HG02938 (cell line): Measurements from ENCODE around the gene RFC1.
"Not testable (repeated sequence)": the region's sequence is repeated elsewhere in the genome, so short reads cannot be mapped to it uniquely, and the experiment has no call there.

Experiments used
- ATAC-seq: cut with Tn5 transposase; IDR thresholded peaks from one replicate; pipeline ENCODE4 v1.9.1; 2021; ENCODE audit warnings: mild to moderate bottlenecking, moderate library complexity; ENCODE audit not compliant: unreplicated experiment

Gene RFC1, protein sequence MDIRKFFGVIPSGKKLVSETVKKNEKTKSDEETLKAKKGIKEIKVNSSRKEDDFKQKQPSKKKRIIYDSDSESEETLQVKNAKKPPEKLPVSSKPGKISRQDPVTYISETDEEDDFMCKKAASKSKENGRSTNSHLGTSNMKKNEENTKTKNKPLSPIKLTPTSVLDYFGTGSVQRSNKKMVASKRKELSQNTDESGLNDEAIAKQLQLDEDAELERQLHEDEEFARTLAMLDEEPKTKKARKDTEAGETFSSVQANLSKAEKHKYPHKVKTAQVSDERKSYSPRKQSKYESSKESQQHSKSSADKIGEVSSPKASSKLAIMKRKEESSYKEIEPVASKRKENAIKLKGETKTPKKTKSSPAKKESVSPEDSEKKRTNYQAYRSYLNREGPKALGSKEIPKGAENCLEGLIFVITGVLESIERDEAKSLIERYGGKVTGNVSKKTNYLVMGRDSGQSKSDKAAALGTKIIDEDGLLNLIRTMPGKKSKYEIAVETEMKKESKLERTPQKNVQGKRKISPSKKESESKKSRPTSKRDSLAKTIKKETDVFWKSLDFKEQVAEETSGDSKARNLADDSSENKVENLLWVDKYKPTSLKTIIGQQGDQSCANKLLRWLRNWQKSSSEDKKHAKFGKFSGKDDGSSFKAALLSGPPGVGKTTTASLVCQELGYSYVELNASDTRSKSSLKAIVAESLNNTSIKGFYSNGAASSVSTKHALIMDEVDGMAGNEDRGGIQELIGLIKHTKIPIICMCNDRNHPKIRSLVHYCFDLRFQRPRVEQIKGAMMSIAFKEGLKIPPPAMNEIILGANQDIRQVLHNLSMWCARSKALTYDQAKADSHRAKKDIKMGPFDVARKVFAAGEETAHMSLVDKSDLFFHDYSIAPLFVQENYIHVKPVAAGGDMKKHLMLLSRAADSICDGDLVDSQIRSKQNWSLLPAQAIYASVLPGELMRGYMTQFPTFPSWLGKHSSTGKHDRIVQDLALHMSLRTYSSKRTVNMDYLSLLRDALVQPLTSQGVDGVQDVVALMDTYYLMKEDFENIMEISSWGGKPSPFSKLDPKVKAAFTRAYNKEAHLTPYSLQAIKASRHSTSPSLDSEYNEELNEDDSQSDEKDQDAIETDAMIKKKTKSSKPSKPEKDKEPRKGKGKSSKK

DNA sequence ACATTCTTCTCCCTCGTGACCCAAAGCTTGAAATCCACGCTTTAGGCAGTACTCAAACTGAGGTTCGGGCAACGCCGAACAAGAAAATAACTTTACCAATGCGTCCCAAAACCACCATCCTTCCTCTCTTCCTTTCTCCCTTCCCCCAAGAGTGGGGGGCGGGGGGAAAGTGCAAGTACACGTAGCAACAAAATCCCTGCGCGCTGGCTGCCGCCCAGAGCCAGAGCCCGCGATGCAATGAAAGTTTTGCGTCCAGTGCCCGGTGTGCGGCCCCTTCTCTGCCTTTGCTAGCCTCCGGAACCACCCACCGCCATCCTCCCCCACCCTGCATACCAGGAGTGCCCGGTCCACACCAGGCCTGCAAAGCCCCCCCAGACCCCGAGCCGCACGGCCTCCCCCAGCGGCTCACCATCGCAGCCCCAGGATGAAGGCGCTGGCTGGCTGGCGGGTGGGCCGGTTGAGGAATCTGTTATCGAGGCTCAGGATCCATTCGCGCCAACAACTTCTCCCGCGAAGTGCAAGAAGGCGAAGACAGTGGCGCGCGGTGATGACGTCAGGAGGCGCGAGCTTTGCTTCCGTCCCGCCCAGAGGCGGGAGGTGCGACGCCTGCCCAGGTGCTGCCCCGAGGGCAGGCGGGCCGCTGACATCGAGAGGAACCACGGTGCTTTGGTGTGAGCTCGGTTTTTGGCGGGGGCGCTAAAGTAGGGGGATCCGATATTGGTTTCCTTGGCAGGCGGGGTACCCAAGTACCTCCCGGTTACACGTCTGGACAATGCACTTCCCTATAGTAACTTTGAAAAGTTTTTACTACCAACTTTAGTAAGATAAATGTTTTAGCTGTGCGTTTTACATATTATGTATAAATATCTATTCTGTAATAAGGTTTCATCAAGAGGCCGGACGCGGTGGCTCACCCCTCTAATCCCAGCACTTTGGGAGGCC, at the start of gene RFC1:
Gene RFC1, minus strand, starts transcription at position 533 of the 942 bp plus-strand sequence. Its CDS starts 121 bp downstream, at position 412.
- ATAC-seq: peak; percentile 78

DNA sequence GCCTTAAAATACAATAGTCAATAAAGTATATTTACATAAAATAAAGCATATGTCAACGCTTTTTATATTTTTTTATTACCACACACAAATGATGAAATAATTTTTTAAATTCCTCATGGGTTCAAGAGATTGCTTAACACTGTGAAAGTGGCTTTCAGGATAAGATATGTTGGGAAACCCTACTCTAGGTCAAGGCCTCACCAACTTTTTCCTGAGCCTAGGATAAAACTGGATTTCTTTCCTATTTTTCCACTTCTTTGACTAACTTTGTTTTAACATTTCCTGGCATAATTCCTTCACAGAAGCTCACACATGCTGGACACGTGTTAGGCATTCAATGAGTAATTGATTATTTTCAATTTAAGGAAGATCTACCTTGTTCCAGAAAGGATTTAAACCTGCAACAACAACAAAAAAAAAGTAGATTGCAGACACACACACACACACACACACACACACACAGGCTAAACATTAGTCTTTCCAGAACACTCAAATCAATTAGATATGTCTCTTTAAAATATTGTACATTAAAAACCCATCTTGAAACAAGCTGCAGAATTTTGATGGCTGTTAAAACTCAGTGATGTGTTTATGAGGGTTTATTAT, 49.6 kb upstream of the RFC1 start:
- ATAC-seq: no peak

DNA sequence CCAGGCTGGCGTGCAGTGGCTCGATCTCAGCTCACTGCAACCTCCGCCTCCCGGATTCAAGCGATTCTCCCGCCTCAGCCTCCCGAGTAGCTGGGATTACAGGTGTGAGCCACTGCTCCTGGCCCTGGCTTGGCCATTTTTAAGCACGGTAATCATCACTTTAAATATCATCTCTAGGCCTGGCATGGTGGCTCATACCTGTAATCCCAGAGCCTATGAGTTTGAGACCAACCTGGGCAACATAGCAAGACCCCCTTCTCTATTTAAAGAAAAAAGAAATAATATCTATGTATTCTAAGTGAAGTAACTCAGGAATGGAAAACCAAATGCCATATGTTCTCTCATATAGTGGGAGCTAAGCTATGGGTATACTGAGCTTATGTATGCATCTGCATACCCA, 45.4 kb upstream of the RFC1 start:
- not testable (repeated sequence) for ATAC-seq

DNA sequence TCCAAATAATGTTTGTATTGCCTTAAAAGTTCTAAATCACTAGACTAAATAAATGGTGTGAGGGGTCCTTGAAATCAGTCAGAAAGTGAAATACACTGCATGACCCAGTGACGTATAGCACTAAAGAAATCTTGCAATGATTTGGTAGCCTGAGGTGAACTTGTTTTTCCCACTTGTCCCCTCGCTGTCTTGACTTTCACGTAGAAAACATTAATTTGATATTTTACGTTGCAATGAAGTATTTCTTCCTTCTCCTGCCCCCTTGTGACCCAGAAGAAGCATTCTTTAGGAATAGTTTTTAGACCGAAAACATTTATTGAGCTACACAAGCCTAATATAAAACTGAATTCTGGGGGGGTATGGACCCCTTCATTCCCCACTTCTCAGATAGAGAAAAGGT, 44.3 kb upstream of the RFC1 start:
- no peak for ATAC-seq

DNA sequence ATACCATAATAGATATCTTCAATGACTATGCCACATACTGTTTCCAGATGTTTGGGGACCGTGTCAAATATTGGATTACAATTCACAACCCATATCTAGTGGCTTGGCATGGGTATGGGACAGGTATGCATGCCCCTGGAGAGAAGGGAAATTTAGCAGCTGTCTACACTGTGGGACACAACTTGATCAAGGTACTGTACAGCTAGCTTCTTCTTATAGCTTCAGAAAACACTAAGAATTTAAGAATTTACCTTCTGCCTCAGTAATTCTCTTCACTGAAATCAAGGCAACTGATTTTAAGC, 41.4 kb upstream of the RFC1 start:
- ATAC-seq: no peak

DNA sequence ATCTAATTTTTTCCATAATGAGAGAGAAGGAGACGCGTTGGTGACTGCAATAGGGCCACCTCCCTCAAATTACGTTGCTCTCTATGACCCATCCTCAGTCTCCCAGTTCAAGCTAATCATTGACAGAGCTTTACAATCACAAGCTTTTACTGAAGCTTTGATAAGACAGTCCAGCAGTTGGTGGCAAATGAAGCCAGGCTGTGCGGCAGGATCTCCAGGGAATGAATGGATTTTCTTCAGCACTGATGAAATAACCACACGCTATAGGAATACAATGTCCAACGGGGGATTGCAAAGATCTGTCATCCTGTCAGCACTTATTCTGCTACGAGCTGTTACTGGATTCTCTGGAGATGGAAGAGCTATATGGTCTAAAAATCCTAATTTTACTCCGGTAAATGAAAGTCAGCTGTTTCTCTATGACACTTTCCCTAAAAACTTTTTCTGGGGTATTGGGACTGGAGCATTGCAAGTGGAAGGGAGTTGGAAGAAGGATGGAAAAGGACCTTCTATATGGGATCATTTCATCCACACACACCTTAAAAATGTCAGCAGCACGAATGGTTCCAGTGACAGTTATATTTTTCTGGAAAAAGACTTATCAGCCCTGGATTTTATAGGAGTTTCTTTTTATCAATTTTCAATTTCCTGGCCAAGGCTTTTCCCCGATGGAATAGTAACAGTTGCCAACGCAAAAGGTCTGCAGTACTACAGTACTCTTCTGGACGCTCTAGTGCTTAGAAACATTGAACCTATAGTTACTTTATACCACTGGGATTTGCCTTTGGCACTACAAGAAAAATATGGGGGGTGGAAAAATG, 40.8 kb upstream of the RFC1 start, which contains the start of gene KLB:
Gene KLB, plus strand, starts transcription at position 168 of the 821 bp plus-strand sequence. Its CDS starts 20 bp downstream, at position 188.
- no peak for ATAC-seq

DNA sequence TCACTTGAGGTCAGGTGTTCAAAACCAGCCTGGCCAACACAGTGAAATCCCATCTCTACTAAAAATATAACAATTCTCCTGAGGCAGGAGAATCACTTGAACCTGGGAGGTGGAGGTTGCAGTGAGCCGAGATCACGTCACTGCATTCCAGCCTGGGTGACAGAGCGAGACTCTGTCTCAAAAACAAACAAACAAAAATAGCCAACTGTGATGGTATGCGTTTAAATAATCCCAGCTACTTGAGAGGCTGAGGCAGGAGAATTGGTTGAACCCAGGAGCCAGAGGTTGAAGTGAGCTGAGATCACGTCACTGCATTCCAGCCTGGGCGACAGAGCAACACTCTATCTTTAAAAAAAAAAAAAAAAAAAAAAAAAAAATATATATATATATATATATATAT, 35.5 kb upstream of the RFC1 start:
- not testable (repeated sequence) for ATAC-seq

DNA sequence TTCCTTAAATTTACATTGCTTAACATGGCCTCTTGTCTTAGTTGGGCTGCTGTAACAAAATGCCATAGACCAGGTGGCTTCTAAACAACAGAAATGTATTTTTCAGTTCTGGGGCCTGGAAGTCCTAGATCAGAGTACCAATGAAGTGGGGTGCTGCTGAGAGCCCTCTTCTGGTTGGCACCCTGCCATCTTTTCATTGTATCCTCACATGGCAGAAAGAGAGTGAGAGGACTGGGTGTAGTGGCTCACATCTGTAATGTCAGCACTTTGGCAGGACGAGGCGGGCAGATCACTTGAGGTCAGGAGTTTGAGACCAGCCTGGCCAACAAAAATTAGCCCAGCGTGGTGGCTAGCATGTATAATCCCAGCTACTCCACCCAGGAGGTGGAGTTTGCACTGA, 28.5 kb upstream of the RFC1 start:
- ATAC-seq: no peak

DNA sequence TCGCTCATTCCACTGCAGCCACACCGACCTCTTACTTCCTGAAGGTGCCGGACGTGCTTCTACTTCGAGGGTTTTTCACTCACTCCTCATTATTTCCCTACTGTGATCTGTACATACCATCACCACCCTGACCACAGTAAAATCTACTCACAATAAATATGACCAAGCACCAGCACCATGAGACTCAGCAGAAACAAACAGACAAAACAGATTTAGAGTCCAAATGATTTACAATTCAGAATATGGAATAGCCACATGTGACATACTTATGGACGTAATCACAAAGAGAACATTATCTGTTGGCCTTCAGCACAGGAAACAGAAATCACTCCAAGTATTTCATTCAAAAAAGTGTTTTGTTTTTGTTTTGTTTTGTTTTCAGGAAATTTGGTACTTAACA, 24.4 kb upstream of the RFC1 start:
- no peak for ATAC-seq

DNA sequence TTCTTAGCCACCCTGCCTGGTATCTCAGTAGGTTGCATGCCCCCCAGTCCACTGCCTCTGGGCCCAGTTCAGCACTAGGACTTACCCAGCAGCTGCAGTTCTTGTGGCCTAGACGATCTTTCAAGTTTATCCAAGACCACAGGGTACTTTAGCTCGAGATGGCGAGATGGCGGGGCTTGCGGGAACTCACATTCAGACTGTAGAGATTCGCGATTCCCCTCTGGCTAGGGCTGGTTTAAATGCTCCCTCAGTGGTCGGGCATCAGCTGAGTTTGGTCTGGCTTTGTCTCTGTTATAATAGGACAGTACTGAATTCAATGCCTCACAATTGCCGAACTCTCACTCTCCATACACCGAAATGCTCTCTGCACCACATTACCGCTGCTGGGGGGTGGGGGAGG, 18.4 kb upstream of the RFC1 start:
- no peak for ATAC-seq

DNA sequence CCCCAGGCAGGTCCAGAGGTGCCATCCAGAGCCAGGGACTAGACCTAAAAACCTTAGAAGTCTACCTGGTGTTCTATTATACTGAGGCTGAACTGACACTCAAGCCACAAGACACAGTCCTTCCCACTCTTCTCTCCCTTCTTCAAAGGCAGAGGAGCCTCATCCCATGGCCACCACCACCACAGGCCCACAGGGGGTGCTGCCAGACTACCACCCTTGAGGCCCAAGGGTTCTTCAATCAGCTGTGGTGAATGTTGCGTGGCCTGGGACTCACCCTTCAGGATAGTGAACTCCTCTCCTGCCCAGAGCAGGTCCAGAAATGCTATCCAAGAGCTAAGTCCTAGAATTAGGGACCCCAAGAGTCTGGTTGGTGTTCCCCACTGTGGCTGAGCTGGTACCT, 17.5 kb upstream of the RFC1 start:
- ATAC-seq: no peak

DNA sequence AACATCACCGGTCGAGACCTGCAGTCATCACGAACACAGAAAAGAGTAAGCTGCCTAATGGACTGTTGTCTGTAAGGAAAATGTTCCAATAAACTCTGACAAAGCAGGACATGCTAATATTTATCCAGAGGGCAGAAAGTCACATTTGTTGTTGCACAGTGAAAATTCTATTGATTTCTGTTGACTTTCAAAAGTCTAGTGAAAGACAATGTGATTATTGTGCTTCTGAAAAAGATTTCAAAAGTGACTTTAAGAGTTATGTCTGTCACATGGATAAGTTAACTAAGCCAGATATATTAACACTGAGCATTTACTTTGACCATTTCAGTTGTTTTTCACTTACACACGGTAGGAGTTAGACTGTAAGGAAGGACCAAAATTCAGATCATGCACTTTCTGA, 9.3 kb upstream of the RFC1 start:
- no peak for ATAC-seq

DNA sequence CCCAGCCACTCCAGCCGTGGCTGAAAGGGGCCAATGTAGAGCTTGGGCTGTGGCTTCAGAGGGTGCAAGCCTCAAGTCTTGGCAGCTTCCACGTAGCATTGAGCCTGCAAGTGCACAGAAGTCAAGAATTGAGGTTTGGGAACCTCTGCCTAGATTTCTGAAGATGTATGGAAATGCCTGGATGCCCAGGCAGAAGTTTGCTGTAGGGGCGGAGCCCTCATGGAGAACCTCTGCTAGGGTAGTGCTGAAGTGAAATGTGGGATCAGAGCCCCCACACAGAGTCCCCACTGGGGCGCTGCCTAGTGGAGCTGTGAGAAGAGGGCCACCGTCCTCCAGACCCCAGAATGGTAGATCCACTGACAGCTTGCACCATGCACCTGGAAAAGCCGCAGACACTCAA, 5.0 kb upstream of the RFC1 start:
- not testable (repeated sequence) for ATAC-seq

DNA sequence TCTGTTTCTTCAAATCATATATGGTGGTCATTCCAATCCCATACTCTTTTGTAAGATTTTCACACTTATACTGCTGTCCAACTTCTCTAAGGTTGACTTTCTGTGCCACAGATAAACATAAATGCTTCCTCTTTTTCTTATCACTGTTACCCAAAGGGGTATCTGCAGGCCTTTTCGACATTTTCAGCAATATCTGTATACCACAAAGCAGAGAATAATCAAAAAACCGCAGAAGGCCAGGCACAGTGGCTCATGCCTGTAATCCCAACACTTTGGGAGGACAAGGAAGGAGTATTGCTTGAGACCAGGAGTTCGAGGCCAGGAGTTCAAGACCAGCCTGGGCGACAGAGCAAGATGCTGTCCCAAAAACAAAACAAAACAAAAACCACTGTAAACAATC, 3.1 kb upstream of the RFC1 start:
- ATAC-seq: no peak

DNA sequence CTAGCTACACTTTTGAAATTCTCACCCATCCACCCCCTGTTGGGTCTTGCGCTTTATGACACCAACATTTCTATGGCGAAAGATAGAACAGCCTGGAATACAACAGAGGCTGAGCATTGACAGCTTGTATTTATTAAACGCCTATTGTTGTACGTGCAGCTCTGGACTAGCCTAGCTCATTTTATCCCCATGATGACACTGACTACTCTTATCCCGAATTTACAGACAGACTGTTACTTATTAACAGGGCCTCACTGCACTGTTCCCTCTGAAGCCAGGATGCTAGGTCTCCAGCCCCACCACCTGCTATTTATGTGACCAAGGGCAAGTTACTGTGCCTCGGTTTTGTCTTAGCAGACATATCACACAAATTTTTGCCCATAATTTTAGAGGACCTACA, 1.0 kb upstream of the RFC1 start:
- ATAC-seq: no peak

DNA sequence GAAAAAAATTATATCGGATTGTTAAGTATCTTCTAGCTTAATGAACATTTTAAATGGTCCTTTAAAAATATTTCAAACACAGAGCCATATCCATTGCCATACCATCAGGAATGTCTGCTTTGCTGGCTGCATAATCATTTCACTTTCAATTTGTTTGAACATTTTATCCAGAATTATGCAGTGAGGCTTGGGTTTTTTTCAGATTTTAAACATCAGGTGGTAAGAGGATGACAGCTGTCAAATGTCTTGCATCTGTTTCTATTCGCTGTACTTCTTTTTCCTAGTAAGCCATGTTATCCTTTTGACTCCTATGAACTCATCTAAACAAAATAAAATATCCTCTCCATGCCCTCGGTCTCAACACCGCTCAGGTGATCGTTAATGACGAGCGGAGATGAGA, 802 bp downstream of the RFC1 start:
- ATAC-seq: no peak

DNA sequence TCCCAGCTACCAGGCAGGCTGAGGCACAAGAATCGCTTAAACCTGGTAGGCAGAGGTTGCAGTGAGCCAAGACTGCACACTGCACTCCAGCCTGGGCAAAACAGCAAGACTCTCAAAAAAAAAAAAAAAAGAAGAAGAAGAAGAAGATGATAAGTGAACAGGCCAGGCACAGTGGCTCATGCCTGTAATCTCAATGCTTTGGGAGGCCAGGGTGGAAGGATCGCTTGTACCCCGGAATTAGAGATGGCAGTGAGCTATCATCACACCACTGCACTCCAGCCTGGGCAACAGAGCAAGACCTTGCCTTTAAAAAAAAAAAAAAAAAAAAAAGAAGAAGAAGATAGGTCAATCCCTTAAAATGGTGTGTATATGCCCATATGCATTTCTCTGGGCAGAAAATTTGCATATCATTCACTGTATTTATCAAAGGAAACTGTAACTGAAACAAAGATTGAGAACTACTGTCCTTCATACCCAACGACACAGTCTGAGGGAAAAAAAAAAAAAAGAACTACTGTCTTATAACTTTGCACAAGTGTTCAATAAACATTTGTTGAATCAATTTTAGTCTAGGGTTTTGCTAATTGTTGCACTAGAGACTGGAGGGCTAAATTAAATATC, 2.3 kb downstream of the RFC1 start:
- no peak for ATAC-seq

DNA sequence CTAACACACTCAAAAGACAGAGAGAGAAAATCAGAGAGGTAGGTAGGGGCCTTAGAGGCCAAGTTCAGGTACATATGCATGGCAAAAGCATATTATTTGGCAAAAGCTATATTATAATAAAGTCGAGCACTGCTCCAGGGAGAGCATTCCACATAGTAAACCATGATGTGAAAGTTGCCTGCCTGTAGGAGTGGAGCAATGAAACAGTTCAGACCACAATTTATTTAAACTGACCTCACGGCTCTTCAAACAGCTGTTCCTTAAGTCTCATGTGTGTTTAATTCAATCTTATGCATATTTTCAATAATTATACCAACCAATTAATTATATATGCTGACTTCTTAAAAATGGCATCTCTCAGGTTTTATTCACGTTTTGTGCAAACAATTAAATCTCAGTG, 3.3 kb downstream of the RFC1 start:
- no peak for ATAC-seq

DNA sequence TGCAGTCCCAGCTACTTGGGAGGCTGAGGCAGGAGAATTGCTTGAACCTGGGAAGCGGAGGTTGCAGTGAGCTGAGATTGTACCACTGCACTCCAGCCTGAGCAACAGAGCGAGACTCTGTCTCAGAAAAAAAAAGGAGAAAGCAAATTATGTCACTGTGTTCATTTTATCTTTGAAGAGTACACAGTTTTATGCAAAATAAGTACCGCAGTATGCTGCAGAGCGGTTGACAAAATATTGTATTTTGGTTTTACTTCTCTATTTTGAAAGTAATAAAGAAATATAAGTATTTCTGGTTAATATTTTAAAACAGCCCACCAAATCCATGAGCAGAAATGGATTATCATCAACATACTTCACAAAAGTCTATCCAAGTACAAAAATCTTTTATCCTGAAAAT, 5.6 kb downstream of the RFC1 start:
- peak; percentile 59 for ATAC-seq
